ENCODE results near the gene FBL. TPM values are rescaled to one million over a fixed set of nuclear protein-coding genes. Genes with fewer than 3 reads are reported as not detected.
"Not testable (repeated sequence)": the region's sequence is repeated elsewhere in the genome, so short reads cannot be mapped to it uniquely, and the experiment has no call there.

The FBL gene
- total RNA-seq, 1 donor from 2014 or later: 375 TPM

DNA sequence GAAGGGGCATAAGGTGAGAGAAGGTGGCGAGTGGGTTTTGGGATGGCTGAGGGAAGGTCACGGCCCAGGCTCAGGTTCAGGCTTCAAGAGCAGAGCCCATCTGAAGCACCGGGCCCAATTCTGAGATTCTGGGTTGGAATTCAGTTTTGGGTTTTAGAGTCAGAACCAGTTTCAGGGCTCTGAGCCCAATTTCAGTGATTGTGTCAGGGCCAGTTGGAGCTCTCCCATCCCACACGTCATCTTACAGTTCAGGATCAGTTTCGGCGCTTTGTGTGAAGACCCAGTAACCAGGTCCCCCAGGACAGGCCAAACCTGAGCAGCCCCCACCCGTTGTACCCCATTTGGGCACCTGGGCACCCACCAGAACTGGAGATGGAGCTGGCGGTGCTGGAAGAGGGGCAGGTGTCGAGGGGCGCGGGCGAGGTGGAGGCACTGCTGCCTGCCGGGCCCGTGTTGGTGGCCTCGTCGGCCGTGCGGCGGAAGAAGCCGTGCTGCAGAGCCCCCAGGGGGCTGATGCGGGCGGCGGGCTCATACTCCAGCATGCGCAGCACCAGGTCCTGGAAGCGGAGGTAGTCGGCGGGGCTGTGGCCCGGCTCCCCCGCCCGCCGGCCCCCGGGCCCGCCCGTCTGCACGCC is 19.8 kb downstream of the FBL start:
- intact Hi-C loops (cut with micrococcal nuclease): no loop called here

GRCh38 chr19:39825531-39826076 is 20.6 kb downstream of the FBL start:
- intact Hi-C loops (cut with micrococcal nuclease): loop anchor here (2.0 kb wide), 1 partner anchor 145 kb away; the partner anchor contains the start of gene PSMC4

DNA sequence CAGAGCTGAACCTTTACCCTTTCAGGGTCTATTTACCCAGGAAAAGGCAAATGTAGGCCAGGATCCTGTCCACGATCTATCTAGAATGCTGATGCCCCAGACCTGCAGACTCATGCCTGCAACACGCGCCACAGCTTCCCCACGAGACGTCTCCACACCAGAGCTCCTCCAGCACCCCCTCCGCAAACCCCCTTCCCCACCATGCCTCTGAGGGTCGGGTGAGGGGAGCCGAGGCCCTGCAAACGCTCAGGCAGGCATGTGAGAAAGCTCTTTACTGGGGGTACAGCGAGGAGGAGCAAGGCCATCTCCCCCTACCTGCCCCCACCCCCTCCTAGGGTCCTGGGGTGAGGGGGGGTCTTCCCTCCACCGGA is 21.1 kb downstream of the FBL start:
- intact Hi-C loops (cut with micrococcal nuclease): loop anchor here (2.0 kb wide), 1 partner anchor 146 kb away; the partner anchor contains the start of gene PSMC4

- intact Hi-C loops (cut with micrococcal nuclease): loop anchor here (1.0 to 2.0 kb wide), 4 partner anchors 9 to 146 kb away; partner anchors contain the start of genes FBL and PSMC4
Measured at GRCh38 chr19:39824143-39825092, 21.8 kb downstream of the FBL start.

- intact Hi-C loops (cut with micrococcal nuclease): loop anchor here (1.0 to 2.0 kb wide), 4 partner anchors 10 to 147 kb away; partner anchors contain the start of genes FBL and PSMC4
Measured at GRCh38 chr19:39823686-39824085, 22.5 kb downstream of the FBL start.

GRCh38 chr19:39820696-39821095 is 25.5 kb downstream of the FBL start:
- intact Hi-C loops (cut with micrococcal nuclease): no loop called here

DNA sequence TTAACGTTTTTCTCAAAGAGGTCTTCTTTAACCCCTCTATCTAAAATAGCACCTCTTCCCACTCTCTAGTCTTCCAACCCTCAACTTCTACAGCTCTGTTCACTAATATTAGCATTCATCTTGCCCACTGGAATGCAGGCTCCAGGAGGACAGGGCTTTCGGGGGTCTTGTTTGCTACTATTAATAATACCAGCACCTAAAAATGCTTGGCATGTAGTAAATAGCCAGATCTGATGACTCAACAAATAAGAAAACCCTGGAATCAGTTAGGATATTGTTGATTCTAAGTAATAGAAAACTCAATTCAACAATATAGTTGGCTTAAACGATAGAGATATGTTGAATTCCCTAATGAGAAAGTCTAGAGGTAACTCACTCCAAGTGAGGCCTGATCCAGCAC is 26.4 kb downstream of the FBL start:
- intact Hi-C loops (cut with micrococcal nuclease): no loop called here

- intact Hi-C loops (cut with micrococcal nuclease): no loop called here
Measured at GRCh38 chr19:39818626-39819097, 27.5 kb downstream of the FBL start.

GRCh38 chr19:39817888-39818561 is 28.2 kb downstream of the FBL start:
- intact Hi-C loops (cut with micrococcal nuclease): no loop called here

DNA sequence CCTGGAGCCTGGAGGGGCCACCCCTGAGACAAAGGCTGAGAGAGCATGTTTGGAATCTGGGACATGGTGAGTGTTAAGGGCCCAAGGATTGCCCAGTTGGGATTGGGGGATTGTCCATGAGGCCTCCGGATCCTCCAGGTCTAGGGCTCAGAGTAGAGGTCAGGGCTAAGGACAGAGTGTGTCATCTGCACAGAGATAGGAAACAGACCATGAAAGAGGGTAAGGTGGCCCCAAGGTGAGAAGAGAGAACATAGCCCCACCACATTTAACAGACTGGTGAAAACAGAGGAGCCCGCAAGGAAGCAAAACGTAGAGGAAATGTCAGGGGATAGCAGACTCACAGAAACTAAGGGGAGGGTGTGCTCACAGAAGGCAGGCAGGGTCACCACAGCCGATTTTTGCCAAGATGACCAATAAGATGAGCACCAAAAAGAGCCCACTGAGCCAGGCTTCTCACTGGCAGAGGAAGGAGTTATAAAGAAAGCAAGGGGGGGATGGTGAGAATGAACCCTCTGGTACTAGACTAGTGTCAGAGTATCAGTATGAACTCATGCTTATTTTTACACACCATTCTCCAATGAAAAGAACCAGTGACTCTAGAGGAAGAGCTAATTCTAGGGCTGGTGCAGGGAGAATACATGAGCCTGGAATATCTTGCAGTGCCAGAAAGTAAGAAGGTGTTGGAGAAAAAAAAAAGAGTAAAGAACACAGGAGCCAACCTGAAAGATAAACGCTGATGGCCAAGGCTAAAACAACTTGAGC is 29.7 kb downstream of the FBL start:
- intact Hi-C loops (cut with micrococcal nuclease): no loop called here

GRCh38 chr19:39814595-39814994 is 31.6 kb downstream of the FBL start:
- intact Hi-C loops (cut with micrococcal nuclease): no loop called here

GRCh38 chr19:39814111-39814510 is 32.1 kb downstream of the FBL start:
- intact Hi-C loops (cut with micrococcal nuclease): not testable (repeated sequence)

- intact Hi-C loops (cut with micrococcal nuclease): no loop called here
Measured at GRCh38 chr19:39813264-39813993, 32.8 kb downstream of the FBL start.

DNA sequence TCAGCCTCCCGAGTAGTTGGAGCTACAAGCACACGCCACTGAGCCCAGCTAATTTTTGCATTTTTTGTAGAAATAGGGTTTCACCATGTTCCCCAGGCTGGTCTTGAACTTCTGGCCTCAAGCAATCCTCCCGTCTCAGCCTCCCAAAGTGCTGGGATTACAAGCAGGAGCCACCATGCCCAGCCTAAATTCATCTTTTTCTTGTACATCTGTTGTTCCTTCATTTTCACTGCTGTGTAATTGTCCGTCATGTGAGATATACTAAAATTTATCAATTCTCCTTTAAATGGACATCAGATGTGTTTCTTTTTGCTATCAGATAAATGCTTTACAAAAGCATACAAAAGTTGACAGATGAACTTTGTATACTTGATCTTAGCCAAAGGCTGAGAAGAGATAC is 35.1 kb downstream of the FBL start:
- intact Hi-C loops (cut with micrococcal nuclease): no loop called here

DNA sequence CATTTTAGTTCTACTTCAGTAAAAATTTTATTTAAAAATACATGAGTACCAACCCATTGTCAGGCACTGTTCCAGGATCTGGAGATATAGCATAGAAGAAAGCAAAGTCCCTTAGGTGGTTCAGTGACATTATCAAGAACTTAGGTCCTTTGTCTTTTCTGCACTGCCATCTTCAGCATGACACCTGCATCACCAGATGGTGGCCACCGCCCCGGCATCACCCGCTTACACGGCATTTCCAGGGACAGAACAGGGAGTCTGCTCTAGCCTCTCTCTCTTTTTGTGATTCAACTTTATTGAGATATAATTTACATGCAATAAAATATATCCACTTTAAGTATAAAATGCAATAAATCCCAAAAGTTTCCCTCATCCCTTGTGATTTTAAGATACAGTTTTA is 35.8 kb downstream of the FBL start:
- intact Hi-C loops (cut with micrococcal nuclease): no loop called here

DNA sequence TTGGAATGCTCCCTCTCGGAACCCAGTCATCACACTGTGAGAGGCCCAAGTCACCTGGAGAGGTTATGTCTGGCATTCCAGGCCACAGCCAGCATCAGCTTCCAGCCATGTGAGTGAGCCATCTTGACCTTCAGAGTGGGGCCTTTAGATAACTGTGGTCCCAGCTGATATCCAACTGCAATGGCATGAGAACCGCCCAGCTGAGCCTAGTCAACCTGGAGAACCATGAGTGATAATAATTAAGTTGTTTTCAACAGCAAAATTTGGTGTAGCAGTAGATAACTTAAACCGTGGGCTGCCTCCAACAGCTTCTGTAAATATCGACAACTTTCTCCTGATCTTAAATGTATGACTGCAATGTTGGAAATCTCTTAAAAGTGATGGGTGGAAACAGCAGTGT is 36.8 kb downstream of the FBL start:
- intact Hi-C loops (cut with micrococcal nuclease): no loop called here

GRCh38 chr19:39808688-39809087 is 37.5 kb downstream of the FBL start:
- intact Hi-C loops (cut with micrococcal nuclease): not testable (repeated sequence)

DNA sequence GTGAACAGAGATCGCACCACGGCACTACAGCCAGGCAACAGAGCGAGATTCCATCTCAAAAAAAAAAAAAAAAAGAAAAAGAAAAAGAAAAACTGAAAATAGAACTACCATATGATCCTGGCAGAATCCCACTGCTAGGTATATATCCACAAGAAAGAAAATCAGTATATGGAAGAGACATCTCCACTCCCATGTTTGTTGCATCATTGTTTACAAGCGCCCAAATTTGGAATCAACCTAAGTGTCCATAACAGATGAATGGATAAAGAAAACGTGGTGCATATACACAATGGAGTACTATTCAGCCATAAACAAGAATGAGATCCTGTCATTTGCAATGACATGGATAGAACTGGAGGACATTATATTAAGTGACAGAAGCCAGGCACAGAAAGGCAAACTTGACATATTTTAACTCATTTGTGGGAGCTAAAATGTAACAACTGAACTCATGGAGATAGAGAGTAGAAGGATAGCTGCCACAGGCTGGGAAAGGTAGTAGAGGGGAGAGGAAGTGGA is 38.3 kb downstream of the FBL start:
- intact Hi-C loops (cut with micrococcal nuclease): no loop called here

- intact Hi-C loops (cut with micrococcal nuclease): no loop called here
Measured at GRCh38 chr19:39805104-39805503, 41.1 kb downstream of the FBL start.

- intact Hi-C loops (cut with micrococcal nuclease): no loop called here
Measured at GRCh38 chr19:39802958-39803357, 43.2 kb downstream of the FBL start.
